ENCODE measurements around the gene MACROD1. TPM values are rescaled to one million over a fixed set of nuclear protein-coding genes. Genes with fewer than 3 reads are reported as not detected.

Gene MACROD1
- total RNA-seq, 1 donor from 2014 or later = 61.4 TPM

- H3K9me3 ChIP-seq = no peaks in the 10 kb centered on the region
- no peak for DNase-seq (ENCODE audit: extremely low spot score in 2 of 2)
- no peaks in the 10 kb centered on the region for H3K27me3 ChIP-seq
- H3K27ac ChIP-seq = no peak overlapping the region
- TF ChIP-seq POLR2AphosphoS5 (IDR thresholded peaks at IDR 0.05; ENCODE audit: insufficient read depth in 1 of 2, low read depth in 1 of 2) (no peak), POLR2A (IDR thresholded peaks at IDR 0.05) (no peak)
- TF ChIP-seq, protein P1, sequence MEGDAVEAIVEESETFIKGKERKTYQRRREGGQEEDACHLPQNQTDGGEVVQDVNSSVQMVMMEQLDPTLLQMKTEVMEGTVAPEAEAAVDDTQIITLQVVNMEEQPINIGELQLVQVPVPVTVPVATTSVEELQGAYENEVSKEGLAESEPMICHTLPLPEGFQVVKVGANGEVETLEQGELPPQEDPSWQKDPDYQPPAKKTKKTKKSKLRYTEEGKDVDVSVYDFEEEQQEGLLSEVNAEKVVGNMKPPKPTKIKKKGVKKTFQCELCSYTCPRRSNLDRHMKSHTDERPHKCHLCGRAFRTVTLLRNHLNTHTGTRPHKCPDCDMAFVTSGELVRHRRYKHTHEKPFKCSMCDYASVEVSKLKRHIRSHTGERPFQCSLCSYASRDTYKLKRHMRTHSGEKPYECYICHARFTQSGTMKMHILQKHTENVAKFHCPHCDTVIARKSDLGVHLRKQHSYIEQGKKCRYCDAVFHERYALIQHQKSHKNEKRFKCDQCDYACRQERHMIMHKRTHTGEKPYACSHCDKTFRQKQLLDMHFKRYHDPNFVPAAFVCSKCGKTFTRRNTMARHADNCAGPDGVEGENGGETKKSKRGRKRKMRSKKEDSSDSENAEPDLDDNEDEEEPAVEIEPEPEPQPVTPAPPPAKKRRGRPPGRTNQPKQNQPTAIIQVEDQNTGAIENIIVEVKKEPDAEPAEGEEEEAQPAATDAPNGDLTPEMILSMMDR (IDR thresholded peaks at IDR 0.05) = no peak
- H3K4me3 ChIP-seq = no peak overlapping the region
- peaks cover 20% of the 10 kb centered on the region for H3K4me1 ChIP-seq
- no peaks in the 10 kb centered on the region for H3K36me3 ChIP-seq
- intact Hi-C loops (cut with DNase I) = no loop called here
Observed at GRCh38 chr11:64103277-64103985, 62.5 kb downstream of the MACROD1 start.

DNA sequence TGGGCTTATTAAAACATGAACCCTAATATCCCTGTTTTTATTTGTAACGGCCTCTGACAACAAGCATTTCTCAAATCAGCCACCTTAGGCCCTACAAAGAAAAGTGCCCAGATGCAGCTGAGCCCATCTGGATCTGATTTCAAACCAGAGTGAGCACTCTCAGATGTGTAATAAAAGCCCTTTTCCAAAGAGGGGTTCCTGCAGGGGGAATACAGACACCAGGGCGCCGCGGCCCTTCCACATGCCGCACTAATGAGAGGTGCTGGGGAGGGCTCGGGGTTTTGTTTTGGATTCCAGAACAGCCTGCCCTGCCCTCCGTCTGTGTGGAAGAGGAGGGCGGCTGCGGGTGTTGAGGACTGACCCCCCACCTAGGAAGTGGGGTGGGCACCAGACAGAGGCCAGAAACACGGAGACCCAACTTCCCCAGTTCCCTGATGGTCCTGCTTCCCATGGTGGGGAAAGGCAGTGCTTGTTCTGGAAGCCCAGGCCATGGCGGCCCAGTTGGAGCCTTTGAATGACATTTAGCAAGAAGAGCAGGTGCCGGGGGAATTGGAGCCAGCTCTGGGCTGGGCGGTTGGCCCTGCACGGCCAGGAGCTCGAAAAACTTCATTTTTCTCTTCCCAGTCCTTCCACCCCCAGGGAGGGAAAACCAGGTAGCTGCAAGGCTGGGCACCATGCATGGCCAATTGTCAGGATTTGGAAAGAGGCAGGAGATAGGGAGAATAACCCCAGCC is 63.7 kb downstream of the MACROD1 start:
- DNase-seq (ENCODE audit: extremely low spot score in 2 of 2) = no peak
- no peaks in the 10 kb centered on the region for H3K36me3 ChIP-seq
- H3K4me3 ChIP-seq = peak overlapping the region in 1 of 2 donors; percentile 19
- no peaks in the 10 kb centered on the region for H3K9me3 ChIP-seq
- H3K4me1 ChIP-seq = peaks cover 29% of the 10 kb centered on the region
- TF ChIP-seq POLR2AphosphoS5 (IDR thresholded peaks at IDR 0.05; ENCODE audit: insufficient read depth in 1 of 2, low read depth in 1 of 2) (no peak), POLR2A (IDR thresholded peaks at IDR 0.05) (no peak)
- TF ChIP-seq, protein P1 (IDR thresholded peaks at IDR 0.05) = no peak
- peak overlapping the region; percentile 62 for H3K27ac ChIP-seq
- H3K27me3 ChIP-seq = no peaks in the 10 kb centered on the region
- intact Hi-C loops (cut with DNase I) = no loop called here

- intact Hi-C loops (cut with DNase I) = no loop called here
- TF ChIP-seq POLR2A (IDR thresholded peaks at IDR 0.05) (no peak), POLR2AphosphoS5 (IDR thresholded peaks at IDR 0.05; ENCODE audit: insufficient read depth in 1 of 2, low read depth in 1 of 2) (peak in 1 of 2 donors; percentile 10)
- Histone ChIP-seq H3K9me3 (no peaks in the 10 kb centered on the region), H3K36me3 (no peaks in the 10 kb centered on the region), H3K27ac (peak overlapping the region; percentile 62), H3K4me3 (peak overlapping the region in 1 of 2 donors; percentile 19), H3K27me3 (no peaks in the 10 kb centered on the region), H3K4me1 (peaks cover 29% of the 10 kb centered on the region)
- no peak for DNase-seq (ENCODE audit: extremely low spot score in 2 of 2)
Observed at GRCh38 chr11:64101461-64101860, 64.5 kb downstream of the MACROD1 start.

DNA sequence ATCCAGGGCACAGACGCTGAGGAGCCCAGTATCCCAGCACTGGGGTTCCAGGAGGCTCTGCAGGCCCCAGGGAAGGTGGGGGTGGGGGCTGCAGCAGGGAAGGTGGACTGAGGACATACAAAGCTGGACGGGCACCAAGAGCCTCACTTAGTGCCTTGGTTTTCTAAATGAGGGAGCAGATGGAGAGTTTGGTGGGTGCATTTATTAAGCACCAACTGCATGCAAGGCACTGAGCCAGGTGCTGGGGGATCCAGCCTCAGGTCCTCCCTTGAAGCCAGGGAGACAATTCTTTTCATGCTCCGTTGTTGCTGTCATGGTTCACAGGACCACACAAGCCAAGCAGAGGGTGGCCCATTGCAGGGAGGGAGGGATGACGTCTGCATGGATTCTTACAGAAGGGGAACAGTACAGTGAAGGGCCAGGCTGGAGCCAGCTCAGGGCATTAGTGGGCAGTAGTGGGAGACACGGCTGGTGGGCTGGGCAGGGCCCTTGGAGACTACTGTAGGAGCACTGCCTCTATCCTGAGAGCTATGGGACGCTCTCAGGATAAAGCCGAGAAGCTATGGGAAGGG is 65.0 kb downstream of the MACROD1 start:
- no peak for TF ChIP-seq POLR2A (IDR thresholded peaks at IDR 0.05)
- TF ChIP-seq, protein P1 (IDR thresholded peaks at IDR 0.05) = no peak
- TF ChIP-seq POLR2AphosphoS5 (IDR thresholded peaks at IDR 0.05; ENCODE audit: insufficient read depth in 1 of 2, low read depth in 1 of 2) = no peak
- Histone ChIP-seq H3K4me1 (peaks cover 29% of the 10 kb centered on the region), H3K9me3 (no peaks in the 10 kb centered on the region), H3K36me3 (no peaks in the 10 kb centered on the region), H3K4me3 (no peak overlapping the region), H3K27me3 (no peaks in the 10 kb centered on the region), H3K27ac (peak overlapping the region; percentile 62)
- DNase-seq (ENCODE audit: extremely low spot score in 2 of 2) = no peak
- intact Hi-C loops (cut with DNase I) = no loop called here

DNA sequence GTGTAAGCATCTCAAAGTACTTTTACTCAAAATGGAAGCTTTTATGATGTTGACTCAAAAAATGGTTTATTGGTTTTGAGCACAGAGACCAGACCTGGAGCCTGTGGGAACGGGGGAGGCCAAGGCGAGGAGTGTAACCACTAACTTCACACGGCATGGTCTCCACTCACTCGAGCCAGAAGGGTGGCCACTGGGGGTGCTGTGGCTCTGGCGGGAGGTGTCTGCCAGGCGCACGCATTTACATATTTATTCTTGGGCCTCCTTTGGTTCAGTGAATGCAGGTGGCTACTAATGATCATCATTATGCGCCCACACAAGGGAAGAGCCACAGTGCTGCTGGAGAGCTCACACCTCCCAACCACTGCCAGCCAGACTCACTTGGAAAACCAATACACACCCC is 65.6 kb downstream of the MACROD1 start:
- intact Hi-C loops (cut with DNase I) = no loop called here

More for the DNA sequence above, 65.6 kb downstream of the MACROD1 start:
- no peaks in the 10 kb centered on the region for H3K36me3 ChIP-seq
- no peaks in the 10 kb centered on the region for H3K27me3 ChIP-seq
- H3K27ac ChIP-seq = no peak overlapping the region
- peaks cover 29% of the 10 kb centered on the region for H3K4me1 ChIP-seq
- TF ChIP-seq POLR2A (IDR thresholded peaks at IDR 0.05) (no peak), POLR2AphosphoS5 (IDR thresholded peaks at IDR 0.05; ENCODE audit: insufficient read depth in 1 of 2, low read depth in 1 of 2) (no peak)
- TF ChIP-seq, protein P1 (IDR thresholded peaks at IDR 0.05) = no peak
- H3K4me3 ChIP-seq = no peak overlapping the region
- H3K9me3 ChIP-seq = no peaks in the 10 kb centered on the region
- no peak for DNase-seq (ENCODE audit: extremely low spot score in 2 of 2)
